WTC11 (cell line): ENCODE data around the gene CACNA1D. TPM values are rescaled to one million over a fixed set of nuclear protein-coding genes. Genes with fewer than 3 reads are reported as not detected.

Source experiments
- ATAC-seq: fragments of 200-7000 bp; cut with Tn5 transposase; 2 replicates; pipeline ENCODE4 v1.10.0; 2021; ENCODE audit warnings: mild to moderate bottlenecking, moderate library complexity
- CTCF ChIA-PET: fragments of 300-600 bp; sonication (Branson Sonifier 250); formaldehyde crosslinking; loops from one replicate; lab custom pipeline; 2021; ENCODE audit warnings: antibody characterized with exemption; lab: Charles Lee
- POLR2A ChIA-PET: fragments of 350-600 bp; sonication (Branson Sonifier 250); formaldehyde crosslinking; loops from one replicate; lab custom pipeline; 2021; ENCODE audit warnings: antibody characterized with exemption; lab: Charles Lee
- DNase-seq: peaks from one replicate; pipeline ENCODE4 v3.0.0; 2021; ENCODE audit warnings: low spot score
- H3K27ac Mint-ChIP-seq: 2 replicates; pipeline ENCODE4 v1.8.0; 2021; ENCODE audit warnings: mixed read lengths
- H3K27me3 Mint-ChIP-seq: 2 replicates; pipeline ENCODE4 v1.8.0; 2021; ENCODE audit warnings: low read depth, mild to moderate bottlenecking, moderate library complexity, mixed read lengths
- H3K36me3 Mint-ChIP-seq: 2 replicates; pipeline ENCODE4 v1.8.0; 2021; ENCODE audit warnings: mixed read lengths
- H3K4me1 Mint-ChIP-seq: 2 replicates; pipeline ENCODE4 v1.8.0; 2022; ENCODE audit warnings: mixed read lengths
- H3K4me3 Mint-ChIP-seq: 2 replicates; pipeline ENCODE4 v1.8.0; 2021; ENCODE audit warnings: mild to moderate bottlenecking, moderate library complexity, mixed read lengths
- H3K9me3 Mint-ChIP-seq: 2 replicates; pipeline ENCODE4 v1.8.0; 2021; ENCODE audit warnings: mixed read lengths
- AR ChIP-seq: fragments of 250-450 bp; sonication (Bioruptor Pico); IDR thresholded peaks from 2 replicates; pipeline ENCODE4 v1.9.0; 2021; ENCODE audit warnings: mild to moderate bottlenecking
- ATF6 ChIP-seq: sonication (generic); formaldehyde crosslinking; IDR thresholded peaks from 2 replicates; pipeline ENCODE4 v1.8.1; 2023; ENCODE audit warnings: mild to moderate bottlenecking, missing genetic modification reagents
- CDX4 ChIP-seq: fragments of 250-450 bp; sonication (Bioruptor Pico); IDR thresholded peaks from 2 replicates; pipeline ENCODE4 v1.9.0; 2021; ENCODE audit warnings: moderate library complexity, mild to moderate bottlenecking, inconsistent platforms, borderline replicate concordance
- ELF4 ChIP-seq: sonication (generic); formaldehyde crosslinking; IDR thresholded peaks from 2 replicates; pipeline ENCODE4 v1.8.1; 2022; ENCODE audit warnings: low read depth, mild to moderate bottlenecking, moderate library complexity, missing genetic modification reagents
- FOXP1 ChIP-seq: sonication (generic); formaldehyde crosslinking; IDR thresholded peaks from 2 replicates; pipeline ENCODE4 v1.8.0; 2022; ENCODE audit warnings: missing genetic modification reagents, mild to moderate bottlenecking, moderate library complexity, borderline replicate concordance
- FOXP4 ChIP-seq: sonication (generic); formaldehyde crosslinking; IDR thresholded peaks from 2 replicates; pipeline ENCODE4 v1.8.0; 2022; ENCODE audit warnings: mild to moderate bottlenecking, missing genetic modification reagents
- IRF2 ChIP-seq: sonication (generic); formaldehyde crosslinking; IDR thresholded peaks from 2 replicates; pipeline ENCODE4 v1.8.0; 2022; ENCODE audit warnings: low read depth, missing genetic modification reagents, borderline replicate concordance
- NFATC4 ChIP-seq: fragments of 250-450 bp; sonication (Bioruptor Pico); IDR thresholded peaks from 2 replicates; pipeline ENCODE4 v1.9.0; 2021; ENCODE audit warnings: mild to moderate bottlenecking
- PRDM15 ChIP-seq: sonication (generic); formaldehyde crosslinking; IDR thresholded peaks from 2 replicates; pipeline ENCODE4 v1.8.0; 2022; ENCODE audit warnings: missing genetic modification reagents
- SP1 ChIP-seq: sonication (generic); formaldehyde crosslinking; conservative IDR thresholded peaks from 2 replicates; pipeline ENCODE4 v1.8.1; 2022; ENCODE audit warnings: missing genetic modification reagents
- TP53 ChIP-seq: sonication (generic); formaldehyde crosslinking; IDR thresholded peaks from 2 replicates; pipeline ENCODE4 v1.8.1; 2023; ENCODE audit warnings: mild to moderate bottlenecking, missing genetic modification reagents
- ZBTB43 ChIP-seq: sonication (generic); formaldehyde crosslinking; IDR thresholded peaks from 2 replicates; pipeline ENCODE4 v1.8.1; 2023; ENCODE audit warnings: mild to moderate bottlenecking, missing genetic modification reagents
- ZMAT4 ChIP-seq: fragments of 250-450 bp; sonication (Bioruptor Pico); IDR thresholded peaks from 2 replicates; pipeline ENCODE4 v1.9.0; 2021; ENCODE audit warnings: mild to moderate bottlenecking
- ZNF396 ChIP-seq: fragments of 250-450 bp; sonication (Bioruptor Pico); IDR thresholded peaks from 2 replicates; pipeline ENCODE4 v1.8.0; 2021; ENCODE audit warnings: mild to moderate bottlenecking, moderate library complexity, borderline replicate concordance
- total RNA-seq: library from RNA; stranded (reverse); gene quantifications from 3 replicates; pipeline ENCODE4 v1.2.3, GENCODE V29; 2021

CACNA1D gene
- total RNA-seq, 1 experiment from 2014 or later = 2.3 TPM

- ATAC-seq (no peak), DNase-seq (no peak)
- Mint-ChIP-seq H3K27ac (no peak overlapping the region), H3K4me3 (no peak overlapping the region), H3K9me3 (no peaks in the 10 kb centered on the region), H3K36me3 (no peaks in the 10 kb centered on the region), H3K27me3 (no peaks in the 10 kb centered on the region), H3K4me1 (peaks cover 8% of the 10 kb centered on the region)
- TF ChIP-seq TP53 (CRISPR knock-in tag) (no peak), PRDM15 (CRISPR knock-in tag) (peak; percentile 60), FOXP1 (CRISPR knock-in tag) (no peak), FOXP4 (CRISPR knock-in tag) (no peak), CDX4 (no peak), ATF6 (CRISPR knock-in tag) (no peak), NFATC4 (CRISPR knock-in tag) (no peak), ZNF396 (CRISPR knock-in tag) (no peak)
- CTCF ChIA-PET = no interaction called here
- POLR2A ChIA-PET = no interaction called here
Observed at GRCh38 chr3:53791317-53791716, 296.9 kb downstream of the CACNA1D start.

GRCh38 chr3:53792866-53793265, 298.5 kb downstream of the CACNA1D start:
- ATAC-seq (no peak), DNase-seq (no peak)
- POLR2A ChIA-PET = no interaction called here
- H3K4me1 Mint-ChIP-seq = peaks cover 7% of the 10 kb centered on the region
- no peaks in the 10 kb centered on the region for H3K27me3 Mint-ChIP-seq
- H3K4me3 Mint-ChIP-seq = no peak overlapping the region
- no peak overlapping the region for H3K27ac Mint-ChIP-seq
- CTCF ChIA-PET = no interaction called here
- H3K9me3 Mint-ChIP-seq = no peaks in the 10 kb centered on the region
- H3K36me3 Mint-ChIP-seq = no peaks in the 10 kb centered on the region
- TF ChIP-seq ZBTB43 (CRISPR knock-in tag) = no peak
- TF ChIP-seq SP1 = no peak
- TF ChIP-seq ZMAT4 (CRISPR knock-in tag) = no peak
- TF ChIP-seq PRDM15 (CRISPR knock-in tag) = no peak
- TF ChIP-seq AR (CRISPR knock-in tag) = no peak
- no peak for TF ChIP-seq IRF2
- TF ChIP-seq ELF4 (CRISPR knock-in tag) = no peak
